Measurements from ENCODE around the gene SGMS1. TPM values are rescaled to one million over a fixed set of nuclear protein-coding genes. Genes with fewer than 3 reads are reported as not detected.

The SGMS1 gene
- polyA plus RNA-seq, 1 donor (not counting 4 experiments of a cell fraction or from before 2014, with no cell fraction given), result 18.3 TPM

- H3K9ac ChIP-seq (ENCODE audit: control insufficient read depth, extremely low read depth, insufficient read depth, low read length), result no peak overlapping the region
- H3K9me1 ChIP-seq (ENCODE audit: control insufficient read depth, extremely low read depth, insufficient read depth, low read length), result no peaks in the 10 kb centered on the region
- no peaks in the 10 kb centered on the region for H3K27me3 ChIP-seq (ENCODE audit: control insufficient read depth, extremely low read depth, insufficient read depth, low read length)
- FAIRE-seq, result no peak
- no peaks in the 10 kb centered on the region for H4K20me1 ChIP-seq (ENCODE audit: control insufficient read depth, extremely low read depth, insufficient read depth, low read length)
- no peak for DNase-seq (ENCODE audit: low read depth, low spot score)
- H3K4me3 ChIP-seq (ENCODE audit: control insufficient read depth in 2 of 3, extremely low read depth in 1 of 3, insufficient read depth in 2 of 3, low read depth in 1 of 3, low read length in 3 of 3), result no peak overlapping the region
- H3K36me3 ChIP-seq (ENCODE audit: control insufficient read depth in 2 of 2, extremely low read depth in 1 of 2, insufficient read depth in 2 of 2, low read length in 2 of 2), result peaks cover 0 to 2% of the 10 kb centered on the region in 2 experiments
- H3K79me2 ChIP-seq (ENCODE audit: control insufficient read depth, insufficient read depth, low read length), result no peaks in the 10 kb centered on the region
- H3K27ac ChIP-seq (ENCODE audit: control insufficient read depth, insufficient read depth, low read length), result no peak overlapping the region
- no peak overlapping the region for H2AFZ ChIP-seq (ENCODE audit: control insufficient read depth, low read length)
- H3K4me1 ChIP-seq (ENCODE audit: control insufficient read depth, extremely low read depth, insufficient read depth, low read length), result no peaks in the 10 kb centered on the region
- TF ChIP-seq EZH2 (IDR thresholded peaks at IDR 0.05; ENCODE audit: low read length), result no peak
- TF ChIP-seq CTCF (optimal IDR thresholded peaks at IDR 0.05 in 1 of 3, IDR thresholded peaks at IDR 0.05 in 1 of 3, conservative IDR thresholded peaks at IDR 0.05 in 1 of 3; ENCODE audit: extremely low read depth in 1 of 3, insufficient read depth in 2 of 3, low read length in 3 of 3), result no peak
- dilution Hi-C loops (cut with MboI; ENCODE audit: extremely low pct_ligation_motif_present, low sequenced_read_pairs), result no loop called here
- H3K9me3 ChIP-seq (ENCODE audit: control insufficient read depth, low read depth, low read length), result no peaks in the 10 kb centered on the region
- no peak overlapping the region for H3K4me2 ChIP-seq (ENCODE audit: control insufficient read depth, extremely low read depth, insufficient read depth, low read depth, low read length)
These were observed 169.8 kb downstream of the SGMS1 start for GRCh38 chr10:50453940-50454339.

GRCh38 chr10:50452603-50453002, 171.2 kb downstream of the SGMS1 start:
- Histone ChIP-seq H3K27me3 (ENCODE audit: control insufficient read depth, extremely low read depth, insufficient read depth, low read length) (no peaks in the 10 kb centered on the region), H3K4me1 (ENCODE audit: control insufficient read depth, extremely low read depth, insufficient read depth, low read length) (no peaks in the 10 kb centered on the region), H3K79me2 (ENCODE audit: control insufficient read depth, insufficient read depth, low read length) (no peaks in the 10 kb centered on the region), H3K4me3 (ENCODE audit: control insufficient read depth in 2 of 3, extremely low read depth in 1 of 3, insufficient read depth in 2 of 3, low read depth in 1 of 3, low read length in 3 of 3) (no peak overlapping the region), H3K9me1 (ENCODE audit: control insufficient read depth, extremely low read depth, insufficient read depth, low read length) (no peaks in the 10 kb centered on the region), H4K20me1 (ENCODE audit: control insufficient read depth, extremely low read depth, insufficient read depth, low read length) (no peaks in the 10 kb centered on the region), H3K4me2 (ENCODE audit: control insufficient read depth, extremely low read depth, insufficient read depth, low read depth, low read length) (no peak overlapping the region), H2AFZ (ENCODE audit: control insufficient read depth, low read length) (no peak overlapping the region), H3K36me3 (ENCODE audit: control insufficient read depth in 2 of 2, extremely low read depth in 1 of 2, insufficient read depth in 2 of 2, low read length in 2 of 2) (no peaks in the 10 kb centered on the region), H3K9ac (ENCODE audit: control insufficient read depth, extremely low read depth, insufficient read depth, low read length) (no peak overlapping the region), H3K27ac (ENCODE audit: control insufficient read depth, insufficient read depth, low read length) (no peak overlapping the region), H3K9me3 (ENCODE audit: control insufficient read depth, low read depth, low read length) (no peaks in the 10 kb centered on the region)
- FAIRE-seq (no peak), DNase-seq (ENCODE audit: low read depth, low spot score) (no peak)
- dilution Hi-C loops (cut with MboI; ENCODE audit: extremely low pct_ligation_motif_present, low sequenced_read_pairs), result no loop called here
- TF ChIP-seq CTCF (optimal IDR thresholded peaks at IDR 0.05 in 1 of 3, IDR thresholded peaks at IDR 0.05 in 1 of 3, conservative IDR thresholded peaks at IDR 0.05 in 1 of 3; ENCODE audit: extremely low read depth in 1 of 3, insufficient read depth in 2 of 3, low read length in 3 of 3) (no peak), EZH2 (IDR thresholded peaks at IDR 0.05; ENCODE audit: low read length) (no peak)
